GM10266 (cell line): ENCODE measurements around the gene CACNA1C.

Source experiments
- DNase-seq: peaks from one replicate; pipeline ENCODE4 v3.0.0; 2012; ENCODE audit errors: extremely low spot score
- TF ChIP-seq, protein P1 (sequence below): IDR thresholded peaks from 2 replicates; pipeline ENCODE4 v1.5.1; 2012; ENCODE audit warnings: mild to moderate bottlenecking, low read depth; ENCODE audit not compliant: control insufficient read depth, insufficient read depth; ENCODE audit errors: missing control alignments

The CACNA1C gene

DNA sequence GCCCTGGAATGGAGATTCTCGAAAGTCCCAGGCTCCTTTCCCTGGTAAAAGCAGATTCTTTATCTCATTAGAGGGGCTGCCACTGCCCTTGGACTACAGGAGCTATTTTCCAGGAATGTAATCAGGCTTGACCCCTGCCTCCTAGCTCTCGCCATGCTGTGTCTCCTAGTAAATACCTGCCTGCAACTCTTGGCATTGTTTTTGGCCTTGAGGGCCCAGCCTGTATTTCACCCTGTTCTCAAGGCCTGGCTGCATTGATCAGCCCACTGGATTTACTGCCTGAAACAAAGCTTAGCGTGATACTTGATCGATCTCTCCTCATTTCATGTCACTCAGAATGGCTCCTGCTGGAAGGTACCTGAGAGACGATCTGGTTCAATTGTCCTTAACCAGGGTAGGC lies 273.7 kb downstream of the CACNA1C start:
- TF ChIP-seq, protein P1, sequence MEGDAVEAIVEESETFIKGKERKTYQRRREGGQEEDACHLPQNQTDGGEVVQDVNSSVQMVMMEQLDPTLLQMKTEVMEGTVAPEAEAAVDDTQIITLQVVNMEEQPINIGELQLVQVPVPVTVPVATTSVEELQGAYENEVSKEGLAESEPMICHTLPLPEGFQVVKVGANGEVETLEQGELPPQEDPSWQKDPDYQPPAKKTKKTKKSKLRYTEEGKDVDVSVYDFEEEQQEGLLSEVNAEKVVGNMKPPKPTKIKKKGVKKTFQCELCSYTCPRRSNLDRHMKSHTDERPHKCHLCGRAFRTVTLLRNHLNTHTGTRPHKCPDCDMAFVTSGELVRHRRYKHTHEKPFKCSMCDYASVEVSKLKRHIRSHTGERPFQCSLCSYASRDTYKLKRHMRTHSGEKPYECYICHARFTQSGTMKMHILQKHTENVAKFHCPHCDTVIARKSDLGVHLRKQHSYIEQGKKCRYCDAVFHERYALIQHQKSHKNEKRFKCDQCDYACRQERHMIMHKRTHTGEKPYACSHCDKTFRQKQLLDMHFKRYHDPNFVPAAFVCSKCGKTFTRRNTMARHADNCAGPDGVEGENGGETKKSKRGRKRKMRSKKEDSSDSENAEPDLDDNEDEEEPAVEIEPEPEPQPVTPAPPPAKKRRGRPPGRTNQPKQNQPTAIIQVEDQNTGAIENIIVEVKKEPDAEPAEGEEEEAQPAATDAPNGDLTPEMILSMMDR = no peak

DNA sequence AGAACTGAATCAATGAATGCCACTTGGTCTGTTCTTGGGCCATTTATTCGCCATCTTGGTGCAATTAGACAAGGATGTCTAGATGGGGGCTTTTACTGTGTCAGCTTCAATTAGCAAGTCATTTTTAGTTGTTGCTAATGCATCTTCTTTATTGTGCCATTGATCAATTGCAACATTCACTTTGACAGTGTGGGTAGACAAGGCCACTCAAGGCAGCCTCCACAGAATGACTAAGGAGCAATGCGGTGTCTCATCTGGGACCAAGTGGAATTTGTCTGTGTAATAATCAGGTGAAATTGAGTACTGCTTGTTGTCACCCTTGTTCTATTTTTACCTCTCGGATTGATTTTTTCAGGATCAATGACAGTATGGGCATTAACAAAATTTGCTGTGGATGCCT lies 275.9 kb downstream of the CACNA1C start:
- TF ChIP-seq, protein P1 = no peak
- no peak for DNase-seq

More for the DNA sequence above, 273.7 kb downstream of the CACNA1C start:
- no peak for DNase-seq

DNA sequence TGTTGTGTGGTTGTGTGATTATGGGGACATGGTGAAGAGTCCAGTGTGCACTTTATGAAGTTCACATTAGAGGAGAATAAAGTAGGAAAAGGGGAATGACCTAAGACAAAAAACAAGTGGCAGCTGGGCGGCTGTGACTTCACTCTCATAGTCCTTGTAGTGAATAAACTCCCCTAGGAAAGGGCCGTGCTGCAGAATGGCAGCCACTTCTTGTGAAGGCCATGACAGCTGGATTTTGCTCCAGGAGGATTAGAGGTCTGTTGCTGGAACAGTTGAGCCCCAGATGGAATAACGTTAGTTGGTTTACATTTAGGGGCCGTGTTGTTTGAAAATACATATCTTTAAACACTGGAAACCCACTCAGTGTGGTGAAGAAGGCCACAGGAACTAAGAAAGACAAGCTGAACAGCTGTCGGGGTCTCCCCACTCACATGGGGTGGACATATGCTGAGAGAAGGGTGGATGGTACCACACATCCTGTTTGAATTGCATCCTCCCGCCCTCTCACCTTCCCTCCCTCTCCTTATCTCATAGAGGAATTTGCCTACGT lies 276.9 kb downstream of the CACNA1C start:
- DNase-seq = no peak
- TF ChIP-seq, protein P1 = no peak

DNA sequence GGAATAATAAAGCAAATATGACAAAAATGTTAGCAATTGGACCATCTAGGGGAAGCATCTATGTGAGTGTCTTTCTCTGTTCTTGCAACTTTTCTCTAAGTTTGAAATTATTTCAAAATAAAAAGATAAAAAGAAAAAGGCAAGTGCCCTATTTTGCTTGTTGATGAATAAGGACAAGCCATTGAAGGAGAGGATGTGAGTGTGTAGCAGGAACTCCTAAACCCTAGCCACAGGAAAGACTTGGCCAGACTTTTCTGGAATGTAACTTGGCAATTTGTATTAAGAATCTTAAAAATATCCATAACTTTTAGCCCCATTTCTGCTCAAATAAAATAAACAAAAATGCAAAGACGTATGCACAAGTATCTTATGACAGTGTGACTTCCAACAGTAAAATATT lies 279.4 kb downstream of the CACNA1C start:
- DNase-seq = no peak
- TF ChIP-seq, protein P1 = no peak

DNA sequence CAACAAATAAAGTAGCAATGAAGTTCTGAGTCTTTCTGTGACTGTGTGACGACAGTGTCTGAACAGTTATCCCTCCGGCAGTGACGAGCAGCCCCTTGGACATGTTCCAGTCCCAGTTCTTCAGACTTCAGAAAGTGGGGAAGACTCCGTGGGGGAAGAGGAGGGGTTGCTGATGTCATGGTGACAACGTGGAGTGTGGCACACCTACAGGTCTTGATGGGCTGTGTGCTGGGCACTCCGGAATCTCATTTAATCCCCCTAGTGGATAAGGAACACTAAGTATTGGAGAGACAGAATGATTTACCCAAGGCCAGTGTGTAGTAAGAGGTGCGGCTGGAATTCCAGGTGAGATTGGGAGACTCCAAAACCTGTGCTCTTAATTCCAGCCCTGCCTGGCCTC lies 280.2 kb downstream of the CACNA1C start:
- TF ChIP-seq, protein P1 = no peak
- no peak for DNase-seq

DNA sequence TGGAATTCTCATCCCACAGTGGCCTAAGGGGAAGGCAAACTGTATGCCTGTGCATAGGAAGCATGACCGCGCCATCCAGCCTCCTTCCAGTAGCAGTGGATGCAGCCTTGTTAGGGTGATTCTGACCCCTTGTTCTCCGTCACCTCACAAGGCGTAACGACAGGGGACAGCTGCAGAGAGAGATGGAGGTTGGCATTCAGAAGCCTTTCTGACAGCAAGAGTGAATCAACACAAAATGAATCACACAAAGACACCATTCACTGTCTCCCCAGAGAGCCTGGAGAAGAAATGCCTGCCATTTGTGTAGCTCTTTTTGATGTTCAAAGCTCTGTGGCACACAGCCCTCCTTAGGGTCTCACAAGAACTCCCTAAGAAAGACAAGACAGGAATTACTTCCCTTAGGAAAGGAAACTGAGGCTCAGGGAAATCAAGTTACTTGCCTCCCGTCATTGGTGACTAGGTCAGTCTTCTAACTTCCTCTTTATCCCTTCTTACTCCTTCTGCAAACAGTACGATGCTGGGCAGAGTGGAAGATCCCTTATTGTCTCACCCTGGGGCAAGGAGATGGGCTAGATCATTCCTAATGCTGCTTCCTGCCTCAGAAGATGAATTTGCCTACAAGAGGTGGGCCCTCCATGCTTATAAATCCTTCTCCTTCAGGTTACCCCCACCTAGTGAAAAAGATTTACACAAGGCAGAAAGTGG lies 280.9 kb downstream of the CACNA1C start:
- no peak for DNase-seq
- TF ChIP-seq, protein P1 = no peak

DNA sequence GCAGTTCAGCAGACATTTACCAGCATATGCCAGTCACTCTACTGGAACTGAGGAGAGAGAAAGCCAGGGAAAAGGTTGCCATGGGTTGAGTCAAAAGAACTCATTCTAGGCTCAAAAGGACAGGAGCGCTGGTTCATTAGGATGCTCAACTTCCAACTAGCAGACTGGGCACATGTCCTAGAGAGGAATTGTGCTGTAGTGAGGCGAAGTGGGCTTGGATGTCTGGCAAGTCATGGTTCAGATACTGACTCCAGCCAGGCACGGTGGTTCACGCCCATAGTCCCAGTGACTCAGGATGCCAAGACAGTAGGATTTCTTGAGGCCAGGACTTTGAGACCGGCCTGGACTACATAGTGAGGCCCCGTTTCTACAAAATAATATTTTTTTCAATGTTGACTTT lies 281.5 kb downstream of the CACNA1C start:
- TF ChIP-seq, protein P1 = no peak
- DNase-seq = no peak
